HepG2 (cell line): ENCODE data around the gene SUN5. TPM values are rescaled to one million over a fixed set of nuclear protein-coding genes. Genes with fewer than 3 reads are reported as not detected.

Experiments
- CBX5 ChIP-seq: sonication (generic); formaldehyde crosslinking; IDR thresholded peaks from 2 replicates; pipeline ENCODE4 v1.4.0; 2020; ENCODE audit warnings: missing genetic modification reagents, borderline replicate concordance
- CCAR2 ChIP-seq: fragments of 200-400 bp; formaldehyde crosslinking; optimal IDR thresholded peaks from 2 replicates; pipeline ENCODE3; 2018; ENCODE audit warnings: low read depth, mild to moderate bottlenecking, low read length, moderate library complexity
- CHD2 ChIP-seq: IDR thresholded peaks from 2 replicates; pipeline ENCODE4 v1.6.1; 2011; ENCODE audit warnings: low read depth, low read length, improper control_type of control experiment
- GATAD2A ChIP-seq: IDR thresholded peaks from 2 replicates; pipeline ENCODE4 v1.6.1; 2016
- NFE2L1 ChIP-seq: sonication (generic); formaldehyde crosslinking; IDR thresholded peaks from 2 replicates; pipeline ENCODE4 v1.4.0; 2020; ENCODE audit warnings: missing genetic modification reagents, mild to moderate bottlenecking, borderline replicate concordance
- ZNF570 ChIP-seq: sonication (generic); formaldehyde crosslinking; IDR thresholded peaks from 2 replicates; pipeline ENCODE4 v1.4.0; 2020; ENCODE audit warnings: mild to moderate bottlenecking, missing genetic modification reagents, borderline replicate concordance
- ZNF788 ChIP-seq: sonication (generic); formaldehyde crosslinking; IDR thresholded peaks from 2 replicates; pipeline ENCODE4 v1.5.0; 2020; ENCODE audit warnings: mild to moderate bottlenecking, missing genetic modification reagents, borderline replicate concordance
- polyA plus RNA-seq, 8 experiments: library from polyadenylated mRNA; depleted of rRNA in 3 of 8; stranded (reverse) in 7 of 8; unstranded in 1 of 8; fragments of >200 nt; fragmentation: Illumina TruSeq in 4 of 8; extraction: Trizol in 4 of 8; gene quantifications; 2 replicates each; pipeline versions ENCODE4 v1.2.1 to v1.2.3, GENCODE V29; 2011 to 2016; ENCODE audit warnings: low read depth in 4 of 8, missing spikeins in 1 of 8, mixed read lengths in 1 of 8; ENCODE audit not compliant: insufficient read depth in 1 of 8
- total RNA-seq, 5 experiments: library from RNA; depleted of rRNA; stranded (reverse); fragments of >200 nt; fragmentation: Illumina TruSeq; extraction: Trizol; gene quantifications; 2 replicates each; pipeline ENCODE4 v1.2.3, GENCODE V29; 2016; ENCODE audit warnings: low read depth in 1 of 5
- TF ChIP-seq, protein P1 (sequence below), 2 experiments: sonication (generic) in 1 of 2; formaldehyde crosslinking in 1 of 2; IDR thresholded peaks; 2 replicates each; pipeline versions ENCODE4 v1.4.0 to v1.6.1; 2018 to 2020; ENCODE audit warnings: missing genetic modification reagents in 2 of 2, borderline replicate concordance in 1 of 2, low read depth in 1 of 2, mild to moderate bottlenecking in 1 of 2, missing biosample characterization in 1 of 2
- TF ChIP-seq, protein P2 (sequence below): sonication (generic); formaldehyde crosslinking; IDR thresholded peaks from 2 replicates; pipeline ENCODE4 v1.4.0; 2020; ENCODE audit warnings: missing genetic modification reagents, borderline replicate concordance
- TF ChIP-seq, protein P3 (sequence below): sonication (generic); formaldehyde crosslinking; IDR thresholded peaks from 2 replicates; pipeline ENCODE4 v1.4.0; 2020; ENCODE audit warnings: missing genetic modification reagents
- TF ChIP-seq, protein P4 (sequence below): IDR thresholded peaks from 2 replicates; pipeline ENCODE4 v1.6.1; 2016; ENCODE audit warnings: missing genetic modification reagents, missing compliant biosample characterization
- TF ChIP-seq, protein P5 (sequence below): sonication (generic); formaldehyde crosslinking; IDR thresholded peaks from 2 replicates; pipeline ENCODE4 v1.5.1; 2020; ENCODE audit warnings: mild to moderate bottlenecking, moderate library complexity, missing genetic modification reagents
- TF ChIP-seq, protein P6 (sequence below): sonication (generic); formaldehyde crosslinking; IDR thresholded peaks from 2 replicates; pipeline ENCODE4 v1.4.0; 2020; ENCODE audit warnings: missing genetic modification reagents, mild to moderate bottlenecking, borderline replicate concordance
- TF ChIP-seq, protein P7 (sequence below): IDR thresholded peaks from 2 replicates; pipeline ENCODE4 v1.6.1; 2012; ENCODE audit warnings: inconsistent platforms

The SUN5 gene
- total and polyA plus RNA-seq, 2 of the 13 experiments (the other 11 are each of a cell fraction or from before 2014, with no cell fraction given), result not detected

DNA sequence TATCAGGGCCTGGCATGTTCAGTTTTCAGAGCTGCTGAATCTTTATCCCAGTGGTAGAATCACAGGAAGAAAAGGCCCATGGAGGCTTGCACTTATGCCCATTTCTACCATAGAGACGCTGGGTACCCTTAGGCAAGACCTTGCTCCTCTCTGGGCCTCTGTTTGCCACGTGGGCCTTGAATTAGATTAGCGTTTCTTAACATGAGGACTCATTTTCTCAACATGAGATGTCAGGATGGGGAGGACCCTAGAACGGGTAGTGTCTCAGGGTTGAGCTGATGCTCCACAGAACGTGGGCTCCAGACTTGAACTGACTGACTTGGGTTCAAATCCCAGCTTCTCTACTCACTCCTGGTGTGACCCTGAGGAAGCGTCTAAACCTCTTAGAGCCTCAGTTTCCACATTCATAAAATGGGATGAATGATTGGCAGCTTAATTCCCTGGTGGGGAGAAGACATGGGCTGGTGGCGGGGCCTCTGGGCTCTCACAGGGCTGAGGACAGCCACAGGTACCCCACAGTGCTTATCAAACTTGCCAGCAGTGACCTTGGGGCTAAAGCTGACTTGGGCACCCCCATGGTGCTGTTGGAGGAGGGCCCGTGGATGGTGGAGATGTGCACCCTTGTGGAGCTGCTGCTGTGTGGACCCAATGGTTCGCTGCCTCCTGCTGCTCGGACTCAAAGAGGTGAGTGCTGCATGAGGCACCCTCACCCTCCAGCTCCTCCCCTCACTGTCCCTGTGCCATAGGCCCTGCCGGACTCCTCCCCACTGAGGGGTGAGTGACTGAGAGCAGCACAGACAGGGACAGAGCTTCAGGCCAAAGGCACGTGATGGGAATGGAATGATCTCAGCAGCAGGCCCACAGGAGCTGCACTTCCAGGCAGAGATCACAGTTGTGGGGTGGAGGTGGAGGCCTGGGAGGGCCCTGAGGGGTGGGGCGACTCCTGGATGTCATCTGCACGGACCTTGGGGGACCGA lies 28.2 kb downstream of the SUN5 start (continued):
- TF ChIP-seq, protein P1, sequence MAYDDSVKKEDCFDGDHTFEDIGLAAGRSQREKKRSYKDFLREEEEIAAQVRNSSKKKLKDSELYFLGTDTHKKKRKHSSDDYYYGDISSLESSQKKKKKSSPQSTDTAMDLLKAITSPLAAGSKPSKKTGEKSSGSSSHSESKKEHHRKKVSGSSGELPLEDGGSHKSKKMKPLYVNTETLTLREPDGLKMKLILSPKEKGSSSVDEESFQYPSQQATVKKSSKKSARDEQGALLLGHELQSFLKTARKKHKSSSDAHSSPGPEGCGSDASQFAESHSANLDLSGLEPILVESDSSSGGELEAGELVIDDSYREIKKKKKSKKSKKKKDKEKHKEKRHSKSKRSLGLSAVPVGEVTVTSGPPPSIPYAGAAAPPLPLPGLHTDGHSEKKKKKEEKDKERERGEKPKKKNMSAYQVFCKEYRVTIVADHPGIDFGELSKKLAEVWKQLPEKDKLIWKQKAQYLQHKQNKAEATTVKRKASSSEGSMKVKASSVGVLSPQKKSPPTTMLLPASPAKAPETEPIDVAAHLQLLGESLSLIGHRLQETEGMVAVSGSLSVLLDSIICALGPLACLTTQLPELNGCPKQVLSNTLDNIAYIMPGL (CRISPR knock-in tag; IDR thresholded peaks at IDR 0.05; ENCODE audit: borderline replicate concordance in 1 of 2, low read depth in 1 of 2), result 0 out of 4 replicates have a peak, but pooled peaks have one; percentile 24 to 25
- peak; percentile 55 for TF ChIP-seq GATAD2A (CRISPR knock-in tag)
- TF ChIP-seq CCAR2, result no peak
- TF ChIP-seq CHD2, result 0 out of 2 replicates have a peak, but pooled peaks have one; percentile 13
- no peak for TF ChIP-seq ZNF570 (CRISPR knock-in tag)
- 0 out of 2 replicates have a peak, but pooled peaks have one; percentile 17 for TF ChIP-seq ZNF788
- TF ChIP-seq, protein P2, sequence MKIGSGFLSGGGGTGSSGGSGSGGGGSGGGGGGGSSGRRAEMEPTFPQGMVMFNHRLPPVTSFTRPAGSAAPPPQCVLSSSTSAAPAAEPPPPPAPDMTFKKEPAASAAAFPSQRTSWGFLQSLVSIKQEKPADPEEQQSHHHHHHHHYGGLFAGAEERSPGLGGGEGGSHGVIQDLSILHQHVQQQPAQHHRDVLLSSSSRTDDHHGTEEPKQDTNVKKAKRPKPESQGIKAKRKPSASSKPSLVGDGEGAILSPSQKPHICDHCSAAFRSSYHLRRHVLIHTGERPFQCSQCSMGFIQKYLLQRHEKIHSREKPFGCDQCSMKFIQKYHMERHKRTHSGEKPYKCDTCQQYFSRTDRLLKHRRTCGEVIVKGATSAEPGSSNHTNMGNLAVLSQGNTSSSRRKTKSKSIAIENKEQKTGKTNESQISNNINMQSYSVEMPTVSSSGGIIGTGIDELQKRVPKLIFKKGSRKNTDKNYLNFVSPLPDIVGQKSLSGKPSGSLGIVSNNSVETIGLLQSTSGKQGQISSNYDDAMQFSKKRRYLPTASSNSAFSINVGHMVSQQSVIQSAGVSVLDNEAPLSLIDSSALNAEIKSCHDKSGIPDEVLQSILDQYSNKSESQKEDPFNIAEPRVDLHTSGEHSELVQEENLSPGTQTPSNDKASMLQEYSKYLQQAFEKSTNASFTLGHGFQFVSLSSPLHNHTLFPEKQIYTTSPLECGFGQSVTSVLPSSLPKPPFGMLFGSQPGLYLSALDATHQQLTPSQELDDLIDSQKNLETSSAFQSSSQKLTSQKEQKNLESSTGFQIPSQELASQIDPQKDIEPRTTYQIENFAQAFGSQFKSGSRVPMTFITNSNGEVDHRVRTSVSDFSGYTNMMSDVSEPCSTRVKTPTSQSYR (CRISPR knock-in tag), result peak; percentile 6; the same call in 1 of the 2 replicates
- peak; percentile 82 for TF ChIP-seq CBX5 (CRISPR knock-in tag)
- no peak for TF ChIP-seq NFE2L1 (CRISPR knock-in tag)
- TF ChIP-seq, protein P3, sequence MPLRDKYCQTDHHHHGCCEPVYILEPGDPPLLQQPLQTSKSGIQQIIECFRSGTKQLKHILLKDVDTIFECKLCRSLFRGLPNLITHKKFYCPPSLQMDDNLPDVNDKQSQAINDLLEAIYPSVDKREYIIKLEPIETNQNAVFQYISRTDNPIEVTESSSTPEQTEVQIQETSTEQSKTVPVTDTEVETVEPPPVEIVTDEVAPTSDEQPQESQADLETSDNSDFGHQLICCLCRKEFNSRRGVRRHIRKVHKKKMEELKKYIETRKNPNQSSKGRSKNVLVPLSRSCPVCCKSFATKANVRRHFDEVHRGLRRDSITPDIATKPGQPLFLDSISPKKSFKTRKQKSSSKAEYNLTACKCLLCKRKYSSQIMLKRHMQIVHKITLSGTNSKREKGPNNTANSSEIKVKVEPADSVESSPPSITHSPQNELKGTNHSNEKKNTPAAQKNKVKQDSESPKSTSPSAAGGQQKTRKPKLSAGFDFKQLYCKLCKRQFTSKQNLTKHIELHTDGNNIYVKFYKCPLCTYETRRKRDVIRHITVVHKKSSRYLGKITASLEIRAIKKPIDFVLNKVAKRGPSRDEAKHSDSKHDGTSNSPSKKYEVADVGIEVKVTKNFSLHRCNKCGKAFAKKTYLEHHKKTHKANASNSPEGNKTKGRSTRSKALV, result no peak
- TF ChIP-seq, protein P4, sequence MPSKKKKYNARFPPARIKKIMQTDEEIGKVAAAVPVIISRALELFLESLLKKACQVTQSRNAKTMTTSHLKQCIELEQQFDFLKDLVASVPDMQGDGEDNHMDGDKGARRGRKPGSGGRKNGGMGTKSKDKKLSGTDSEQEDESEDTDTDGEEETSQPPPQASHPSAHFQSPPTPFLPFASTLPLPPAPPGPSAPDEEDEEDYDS, result peak; percentile 48
- TF ChIP-seq, protein P5, sequence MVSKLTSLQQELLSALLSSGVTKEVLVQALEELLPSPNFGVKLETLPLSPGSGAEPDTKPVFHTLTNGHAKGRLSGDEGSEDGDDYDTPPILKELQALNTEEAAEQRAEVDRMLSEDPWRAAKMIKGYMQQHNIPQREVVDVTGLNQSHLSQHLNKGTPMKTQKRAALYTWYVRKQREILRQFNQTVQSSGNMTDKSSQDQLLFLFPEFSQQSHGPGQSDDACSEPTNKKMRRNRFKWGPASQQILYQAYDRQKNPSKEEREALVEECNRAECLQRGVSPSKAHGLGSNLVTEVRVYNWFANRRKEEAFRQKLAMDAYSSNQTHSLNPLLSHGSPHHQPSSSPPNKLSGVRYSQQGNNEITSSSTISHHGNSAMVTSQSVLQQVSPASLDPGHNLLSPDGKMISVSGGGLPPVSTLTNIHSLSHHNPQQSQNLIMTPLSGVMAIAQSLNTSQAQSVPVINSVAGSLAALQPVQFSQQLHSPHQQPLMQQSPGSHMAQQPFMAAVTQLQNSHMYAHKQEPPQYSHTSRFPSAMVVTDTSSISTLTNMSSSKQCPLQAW (CRISPR knock-in tag), result peak; percentile 62; the same call in 1 of the 2 replicates
- TF ChIP-seq, protein P6, sequence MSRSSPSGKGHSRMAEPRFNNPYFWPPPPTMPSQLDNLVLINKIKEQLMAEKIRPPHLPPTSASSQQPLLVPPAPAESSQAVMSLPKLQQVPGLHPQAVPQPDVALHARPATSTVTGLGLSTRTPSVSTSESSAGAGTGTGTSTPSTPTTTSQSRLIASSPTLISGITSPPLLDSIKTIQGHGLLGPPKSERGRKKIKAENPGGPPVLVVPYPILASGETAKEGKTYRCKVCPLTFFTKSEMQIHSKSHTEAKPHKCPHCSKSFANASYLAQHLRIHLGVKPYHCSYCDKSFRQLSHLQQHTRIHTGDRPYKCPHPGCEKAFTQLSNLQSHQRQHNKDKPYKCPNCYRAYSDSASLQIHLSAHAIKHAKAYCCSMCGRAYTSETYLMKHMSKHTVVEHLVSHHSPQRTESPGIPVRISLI (CRISPR knock-in tag), result 0 out of 2 replicates have a peak, but pooled peaks have one; percentile 29
- TF ChIP-seq, protein P7, sequence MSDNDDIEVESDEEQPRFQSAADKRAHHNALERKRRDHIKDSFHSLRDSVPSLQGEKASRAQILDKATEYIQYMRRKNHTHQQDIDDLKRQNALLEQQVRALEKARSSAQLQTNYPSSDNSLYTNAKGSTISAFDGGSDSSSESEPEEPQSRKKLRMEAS, result 0 out of 2 replicates have a peak, but pooled peaks have one; percentile 37
